Measurements from ENCODE around the gene FAM24A.

Gene FAM24A

GRCh38 chr10:122931088-122931906 lies 20.9 kb downstream of the FAM24A start:
- Histone ChIP-seq H3K27me3 (ENCODE audit: control insufficient read depth, insufficient read depth, low read length) (no peaks in the 10 kb centered on the region), H3K27ac (ENCODE audit: low read depth, low read length) (no peak overlapping the region), H3K9me3 (ENCODE audit: control insufficient read depth, insufficient read depth, low read depth, low read length) (no peaks in the 10 kb centered on the region), H3K36me3 (ENCODE audit: control insufficient read depth, insufficient read depth, low read length) (no peaks in the 10 kb centered on the region), H3K4me1 (ENCODE audit: control insufficient read depth, insufficient read depth, low read length) (no peaks in the 10 kb centered on the region), H3K4me3 (ENCODE audit: low read depth, low read length) (no peak overlapping the region), H3K9ac (ENCODE audit: low read length) (no peak overlapping the region)

GRCh38 chr10:122939133-122939855 lies 28.9 kb downstream of the FAM24A start:
- H3K4me1 ChIP-seq (ENCODE audit: control insufficient read depth, insufficient read depth, low read length), result no peaks in the 10 kb centered on the region
- H3K27me3 ChIP-seq (ENCODE audit: control insufficient read depth, insufficient read depth, low read length), result no peaks in the 10 kb centered on the region
- peaks cover 13% of the 10 kb centered on the region for H3K36me3 ChIP-seq (ENCODE audit: control insufficient read depth, insufficient read depth, low read length)
- H3K4me3 ChIP-seq (ENCODE audit: low read depth, low read length), result no peak overlapping the region
- no peaks in the 10 kb centered on the region for H3K9me3 ChIP-seq (ENCODE audit: control insufficient read depth, insufficient read depth, low read depth, low read length)
- H3K27ac ChIP-seq (ENCODE audit: low read depth, low read length), result no peak overlapping the region
- H3K9ac ChIP-seq (ENCODE audit: low read length), result no peak overlapping the region

- Histone ChIP-seq H3K27ac (ENCODE audit: low read depth, low read length) (no peak overlapping the region), H3K9me3 (ENCODE audit: control insufficient read depth, insufficient read depth, low read depth, low read length) (no peaks in the 10 kb centered on the region), H3K4me3 (ENCODE audit: low read depth, low read length) (no peak overlapping the region), H3K9ac (ENCODE audit: low read length) (no peak overlapping the region), H3K4me1 (ENCODE audit: control insufficient read depth, insufficient read depth, low read length) (no peaks in the 10 kb centered on the region), H3K27me3 (ENCODE audit: control insufficient read depth, insufficient read depth, low read length) (no peaks in the 10 kb centered on the region), H3K36me3 (ENCODE audit: control insufficient read depth, insufficient read depth, low read length) (peaks cover 13% of the 10 kb centered on the region)
Observed at GRCh38 chr10:122939856-122940543, 29.6 kb downstream of the FAM24A start.

GRCh38 chr10:122949296-122949695 lies 38.9 kb downstream of the FAM24A start:
- Histone ChIP-seq H3K27me3 (ENCODE audit: control insufficient read depth, insufficient read depth, low read length) (peaks cover under 1% of the 10 kb centered on the region), H3K27ac (ENCODE audit: low read depth, low read length) (no peak overlapping the region), H3K4me1 (ENCODE audit: control insufficient read depth, insufficient read depth, low read length) (no peaks in the 10 kb centered on the region), H3K4me3 (ENCODE audit: low read depth, low read length) (no peak overlapping the region), H3K36me3 (ENCODE audit: control insufficient read depth, insufficient read depth, low read length) (peaks cover 37% of the 10 kb centered on the region), H3K9me3 (ENCODE audit: control insufficient read depth, insufficient read depth, low read depth, low read length) (no peaks in the 10 kb centered on the region), H3K9ac (ENCODE audit: low read length) (no peak overlapping the region)

GRCh38 chr10:122953902-122954730 lies 43.7 kb downstream of the FAM24A start, which contains the start of gene C10orf88:
Gene C10orf88 (minus strand): TSS chr10:122954227. CDS start chr10:122954178, 49 bp downstream.
- H3K27ac ChIP-seq (ENCODE audit: low read depth, low read length), result no peak within 1 kb of the TSS
- H3K9me3 ChIP-seq (ENCODE audit: control insufficient read depth, insufficient read depth, low read depth, low read length), result peaks cover 7% of the 10 kb centered on the region
- peaks cover 26% of the 10 kb centered on the region for H3K27me3 ChIP-seq (ENCODE audit: control insufficient read depth, insufficient read depth, low read length)
- H3K9ac ChIP-seq (ENCODE audit: low read length), result peak within 1 kb of the TSS; percentile 88
- H3K36me3 ChIP-seq (ENCODE audit: control insufficient read depth, insufficient read depth, low read length), result peaks cover 6% of the 10 kb centered on the region; the same call in 1 of the 2 replicates
- H3K4me3 ChIP-seq (ENCODE audit: low read depth, low read length), result peak within 1 kb of the TSS; percentile 80
- no peaks in the 10 kb centered on the region for H3K4me1 ChIP-seq (ENCODE audit: control insufficient read depth, insufficient read depth, low read length)

- Histone ChIP-seq H3K4me3 (ENCODE audit: low read depth, low read length) (peak overlapping the region; percentile 80), H3K4me1 (ENCODE audit: control insufficient read depth, insufficient read depth, low read length) (no peaks in the 10 kb centered on the region), H3K27ac (ENCODE audit: low read depth, low read length) (no peak overlapping the region), H3K36me3 (ENCODE audit: control insufficient read depth, insufficient read depth, low read length) (peaks cover 3% of the 10 kb centered on the region; the same call in 1 of the 2 replicates), H3K27me3 (ENCODE audit: control insufficient read depth, insufficient read depth, low read length) (peaks cover 26% of the 10 kb centered on the region), H3K9me3 (ENCODE audit: control insufficient read depth, insufficient read depth, low read depth, low read length) (peaks cover 7% of the 10 kb centered on the region), H3K9ac (ENCODE audit: low read length) (no peak overlapping the region)
Observed at GRCh38 chr10:122954731-122955050, 44.3 kb downstream of the FAM24A start.

GRCh38 chr10:122955892-122956291 lies 45.5 kb downstream of the FAM24A start:
- Histone ChIP-seq H3K4me1 (ENCODE audit: control insufficient read depth, insufficient read depth, low read length) (no peaks in the 10 kb centered on the region), H3K27me3 (ENCODE audit: control insufficient read depth, insufficient read depth, low read length) (peaks cover 26% of the 10 kb centered on the region), H3K27ac (ENCODE audit: low read depth, low read length) (no peak overlapping the region), H3K36me3 (ENCODE audit: control insufficient read depth, insufficient read depth, low read length) (no peaks in the 10 kb centered on the region), H3K4me3 (ENCODE audit: low read depth, low read length) (no peak overlapping the region), H3K9ac (ENCODE audit: low read length) (no peak overlapping the region), H3K9me3 (ENCODE audit: control insufficient read depth, insufficient read depth, low read depth, low read length) (peaks cover 7% of the 10 kb centered on the region)

GRCh38 chr10:122957474-122957873 lies 47.1 kb downstream of the FAM24A start:
- Histone ChIP-seq H3K27me3 (ENCODE audit: control insufficient read depth, insufficient read depth, low read length) (peaks cover 29% of the 10 kb centered on the region), H3K9ac (ENCODE audit: low read length) (no peak overlapping the region), H3K4me3 (ENCODE audit: low read depth, low read length) (no peak overlapping the region), H3K9me3 (ENCODE audit: control insufficient read depth, insufficient read depth, low read depth, low read length) (peaks cover 7% of the 10 kb centered on the region), H3K27ac (ENCODE audit: low read depth, low read length) (no peak overlapping the region), H3K4me1 (ENCODE audit: control insufficient read depth, insufficient read depth, low read length) (no peaks in the 10 kb centered on the region), H3K36me3 (ENCODE audit: control insufficient read depth, insufficient read depth, low read length) (no peaks in the 10 kb centered on the region)

GRCh38 chr10:122962405-122962804 lies 52.0 kb downstream of the FAM24A start:
- H3K9me3 ChIP-seq (ENCODE audit: control insufficient read depth, insufficient read depth, low read depth, low read length), result peaks cover 20% of the 10 kb centered on the region; the same call in 1 of the 2 replicates
- H3K36me3 ChIP-seq (ENCODE audit: control insufficient read depth, insufficient read depth, low read length), result no peaks in the 10 kb centered on the region
- H3K4me1 ChIP-seq (ENCODE audit: control insufficient read depth, insufficient read depth, low read length), result no peaks in the 10 kb centered on the region
- no peak overlapping the region for H3K9ac ChIP-seq (ENCODE audit: low read length)
- no peak overlapping the region for H3K27ac ChIP-seq (ENCODE audit: low read depth, low read length)
- H3K27me3 ChIP-seq (ENCODE audit: control insufficient read depth, insufficient read depth, low read length), result peaks cover 4% of the 10 kb centered on the region
- no peak overlapping the region for H3K4me3 ChIP-seq (ENCODE audit: low read depth, low read length)
